Measurements from ENCODE around the gene CDCA3.

CDCA3 gene

GRCh38 chr12:6852651-6853354 lies 1.7 kb upstream of the CDCA3 start:
- DNase-seq: peak; percentile 87

GRCh38 chr12:6851921-6852650 lies 1.0 kb upstream of the CDCA3 start, which contains the start of gene USP5:
TSS of gene USP5 (plus strand) at chr12:6852150. CDS start at chr12:6852180, 30 bp downstream.
- peak; percentile 99 for DNase-seq

DNA sequence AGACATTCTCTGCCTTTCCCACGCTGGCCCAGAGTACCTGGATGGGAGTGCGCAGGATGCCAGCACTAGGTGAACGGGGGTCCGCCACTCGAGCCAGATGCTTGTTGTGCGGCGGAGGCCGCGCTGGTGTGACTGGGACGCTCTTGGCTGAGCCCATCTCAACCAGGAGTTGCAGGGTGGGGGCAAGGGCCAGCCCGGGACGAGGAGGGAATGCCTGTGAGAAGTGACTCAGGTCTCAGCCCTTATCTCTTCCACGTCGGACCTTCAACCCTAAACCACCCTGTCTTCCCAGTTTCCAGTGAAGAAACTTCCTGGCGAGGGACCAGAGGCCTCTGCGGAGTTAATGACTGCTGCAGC lies 312 bp downstream of the CDCA3 start:
- DNase-seq: no peak

GRCh38 chr12:6849976-6850560 lies 1.0 kb downstream of the CDCA3 start:
- no peak for DNase-seq

- no peak for DNase-seq
Measured at GRCh38 chr12:6849427-6849826, 1.7 kb downstream of the CDCA3 start.

DNA sequence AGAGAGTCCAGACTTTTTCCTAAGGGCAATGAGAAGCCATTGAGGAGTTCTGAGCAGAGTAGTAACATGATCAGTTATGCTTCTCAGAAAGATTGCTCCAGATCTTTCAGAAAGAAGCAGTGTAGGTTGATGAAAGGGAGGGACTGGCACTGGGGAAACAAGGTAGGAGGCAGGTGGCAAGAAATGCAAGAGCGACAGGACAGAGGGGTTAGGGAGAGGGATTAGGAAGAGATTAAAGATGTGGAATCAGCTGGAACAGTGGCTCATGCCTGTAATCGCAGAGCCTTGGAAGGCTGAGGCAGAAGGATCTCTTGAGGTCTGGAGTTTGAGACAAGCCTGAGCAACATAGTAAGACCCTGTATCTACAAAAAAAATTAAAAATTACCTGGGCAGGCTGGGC lies 3.4 kb downstream of the CDCA3 start:
- DNase-seq: no peak

DNA sequence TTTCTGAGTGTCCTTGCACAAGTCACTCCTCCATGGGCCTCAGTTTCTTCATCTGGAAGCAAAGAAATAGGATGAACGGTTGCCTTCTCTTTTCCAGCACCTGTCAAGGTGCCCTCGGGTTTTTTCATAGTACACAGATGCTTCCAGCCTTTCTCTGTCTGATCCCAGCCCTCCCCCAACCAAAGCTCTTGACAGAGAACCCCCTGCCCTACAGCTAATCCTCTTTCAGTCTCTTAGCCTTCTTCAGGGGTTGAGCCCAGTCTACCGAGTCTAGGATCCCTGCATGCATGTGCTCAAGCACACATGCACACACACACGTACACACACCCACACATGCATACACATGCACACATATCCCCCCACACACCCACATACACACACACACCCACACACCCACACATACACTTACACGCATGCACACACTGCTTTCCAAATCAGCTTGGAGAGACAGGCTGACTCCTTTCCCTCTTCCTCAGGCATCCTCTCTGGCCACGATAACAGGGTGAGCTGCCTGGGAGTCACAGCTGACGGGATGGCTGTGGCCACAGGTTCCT lies 4.7 kb downstream of the CDCA3 start:
- no peak for DNase-seq

GRCh38 chr12:6845395-6845794 lies 5.7 kb downstream of the CDCA3 start:
- no peak for DNase-seq

DNA sequence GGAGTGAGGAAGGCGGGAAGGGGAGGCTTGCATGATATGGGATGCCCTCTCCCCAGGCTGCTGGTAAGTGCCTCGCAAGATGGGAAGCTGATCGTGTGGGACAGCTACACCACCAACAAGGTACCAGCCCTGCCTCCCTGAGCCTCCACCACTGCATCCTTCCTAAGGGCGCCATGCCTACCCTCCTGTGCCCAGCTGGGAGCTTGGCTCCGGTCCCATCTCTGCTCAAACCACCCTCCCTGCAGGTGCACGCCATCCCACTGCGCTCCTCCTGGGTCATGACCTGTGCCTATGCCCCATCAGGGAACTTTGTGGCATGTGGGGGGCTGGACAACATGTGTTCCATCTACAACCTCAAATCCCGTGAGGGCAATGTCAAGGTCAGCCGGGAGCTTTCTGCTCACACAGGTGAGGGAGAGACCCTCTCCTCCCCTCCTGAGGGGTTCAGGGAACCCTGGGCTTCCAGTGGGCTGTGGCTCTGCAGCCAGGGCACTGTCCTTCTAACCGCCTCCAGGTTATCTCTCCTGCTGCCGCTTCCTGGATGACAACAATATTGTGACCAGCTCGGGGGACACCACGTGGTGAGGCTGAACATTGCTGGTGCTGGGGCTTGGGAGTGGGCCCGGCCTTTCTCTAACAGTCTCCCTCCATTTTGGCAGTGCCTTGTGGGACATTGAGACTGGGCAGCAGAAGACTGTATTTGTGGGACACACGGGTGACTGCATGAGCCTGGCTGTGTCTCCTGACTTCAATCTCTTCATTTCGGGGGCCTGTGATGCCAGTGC lies 7.8 kb downstream of the CDCA3 start:
- DNase-seq: no peak

DNA sequence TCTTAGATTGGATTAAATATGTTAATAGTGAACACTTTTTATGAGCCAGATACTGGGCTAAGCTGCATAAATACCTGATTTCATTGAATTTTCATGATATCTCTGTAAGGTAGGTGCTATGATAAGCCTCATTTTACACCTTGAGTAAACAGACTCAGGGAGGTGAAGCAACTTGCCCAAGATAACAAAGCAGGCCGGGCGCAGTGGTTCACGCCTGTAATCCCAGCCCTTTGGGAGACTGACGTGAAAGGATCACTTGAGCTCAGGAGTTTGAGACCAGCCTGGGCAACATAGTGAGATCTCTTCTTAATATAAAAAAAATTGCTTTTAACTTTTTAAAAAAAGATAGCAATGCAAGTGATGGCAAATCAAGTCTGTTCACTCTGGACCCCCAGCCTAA lies 9.0 kb downstream of the CDCA3 start:
- DNase-seq: no peak

GRCh38 chr12:6840761-6841515 lies 10.1 kb downstream of the CDCA3 start, which contains the start of gene GNB3:
TSS of gene GNB3 (plus strand) at chr12:6840925. CDS start at chr12:6841288, 363 bp downstream.
- DNase-seq: no peak

DNA sequence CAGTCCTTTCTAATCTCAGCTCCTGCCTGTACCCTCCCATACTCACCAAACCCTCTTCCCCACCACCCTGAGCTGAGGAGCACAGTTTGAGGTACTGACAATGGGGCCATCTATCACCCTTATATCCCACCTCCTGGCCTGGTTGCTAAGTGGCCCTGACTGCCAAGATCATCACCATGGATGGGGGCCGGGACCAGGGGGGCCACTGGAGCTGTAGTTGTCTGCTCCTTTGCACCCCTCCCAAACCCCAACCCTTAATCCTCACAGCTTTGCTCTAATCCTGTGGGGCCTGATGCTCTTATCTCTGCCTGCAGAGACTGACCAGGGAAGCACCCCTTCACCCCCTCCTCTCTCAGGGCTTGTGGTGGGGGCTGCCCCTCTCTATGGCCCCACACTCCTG lies 10.8 kb downstream of the CDCA3 start:
- DNase-seq: no peak

DNA sequence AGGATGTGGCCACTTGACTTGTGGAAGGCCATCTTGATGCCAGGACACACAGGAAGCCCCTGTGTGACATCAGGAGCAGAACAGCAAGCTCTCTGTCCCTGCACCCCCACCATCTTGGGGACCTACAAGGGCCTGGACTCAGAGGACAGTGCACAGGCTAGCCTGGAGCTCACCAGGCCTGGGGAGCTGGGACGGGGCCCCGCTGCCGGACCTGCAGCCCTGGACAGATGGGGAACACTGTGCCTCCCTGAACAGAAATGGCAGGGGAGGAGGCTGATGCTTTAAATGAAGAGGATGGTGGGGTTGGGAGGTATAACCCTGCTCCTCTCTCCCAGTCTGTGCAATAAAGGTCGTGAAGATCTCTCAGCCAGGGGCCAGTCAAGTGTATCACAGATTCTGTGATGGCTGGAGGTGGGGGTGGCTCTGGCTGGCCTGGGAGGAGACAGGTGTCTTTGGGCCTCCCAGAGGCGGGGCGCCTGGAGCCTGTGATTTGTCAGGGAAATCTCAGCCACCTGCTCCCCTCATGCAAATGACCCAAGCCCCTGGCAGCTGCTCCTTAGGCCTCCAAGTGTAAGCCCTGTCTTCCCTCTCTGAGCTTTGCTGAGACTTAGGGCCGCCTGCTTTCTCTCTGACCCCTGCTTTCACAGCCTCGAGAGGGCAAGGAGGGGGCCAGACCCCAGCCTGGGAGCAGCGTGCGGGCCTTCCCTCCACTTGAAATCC lies 11.4 kb downstream of the CDCA3 start:
- no peak for DNase-seq

GRCh38 chr12:6838854-6839253 lies 12.2 kb downstream of the CDCA3 start:
- DNase-seq: no peak

DNA sequence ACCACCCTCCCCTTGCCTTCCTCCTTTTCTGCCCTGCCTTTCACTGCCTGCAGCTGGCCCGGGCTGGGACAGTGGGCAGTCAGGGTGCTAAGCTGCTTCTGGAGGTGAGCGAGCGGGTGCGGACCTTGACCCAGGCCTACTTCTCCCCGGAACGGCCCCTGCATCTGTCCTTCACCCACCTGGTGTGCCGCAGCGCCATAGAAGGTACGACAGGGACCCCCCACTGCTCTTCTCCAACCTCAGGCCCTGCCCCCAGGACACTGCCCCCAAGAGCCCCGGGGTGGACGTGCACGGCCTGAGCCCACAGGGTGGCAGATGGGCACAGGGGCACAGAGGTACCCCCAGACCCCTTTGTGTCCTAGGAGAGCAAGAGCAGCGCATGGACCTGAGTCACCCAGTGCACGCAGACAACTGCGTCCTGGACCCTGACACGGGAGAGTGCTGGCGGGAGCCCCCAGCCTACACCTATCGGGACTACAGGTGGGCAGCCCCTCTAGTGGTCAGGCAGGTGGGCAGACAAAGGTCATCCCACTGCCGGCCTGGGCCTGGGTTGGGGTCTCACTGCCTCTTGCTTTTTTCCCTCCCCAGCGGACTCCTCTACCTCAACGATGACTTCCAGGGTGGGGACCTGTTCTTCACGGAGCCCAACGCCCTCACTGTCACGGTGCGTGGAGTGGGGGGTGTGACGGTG lies 13.6 kb downstream of the CDCA3 start:
- no peak for DNase-seq

DNA sequence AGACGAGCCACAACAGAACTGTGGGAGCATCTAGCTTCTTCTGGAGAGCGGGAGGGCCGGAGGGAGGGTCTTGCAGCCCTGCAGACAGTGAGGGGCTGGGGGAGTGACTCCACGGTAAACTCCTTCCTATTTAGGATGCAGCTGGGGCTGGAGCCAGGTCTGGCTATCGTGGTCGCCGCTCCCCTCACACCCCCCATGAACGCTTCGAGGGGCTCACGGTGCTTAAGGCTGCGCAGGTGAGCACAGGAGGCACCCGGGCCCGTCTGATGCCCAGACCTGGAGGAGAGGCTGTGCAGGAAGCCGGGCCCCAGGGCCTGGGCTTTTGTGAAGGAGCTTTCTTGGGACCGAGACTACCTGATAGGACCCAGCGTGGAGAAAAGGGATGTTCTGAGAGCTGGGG lies 14.2 kb downstream of the CDCA3 start:
- no peak for DNase-seq

DNA sequence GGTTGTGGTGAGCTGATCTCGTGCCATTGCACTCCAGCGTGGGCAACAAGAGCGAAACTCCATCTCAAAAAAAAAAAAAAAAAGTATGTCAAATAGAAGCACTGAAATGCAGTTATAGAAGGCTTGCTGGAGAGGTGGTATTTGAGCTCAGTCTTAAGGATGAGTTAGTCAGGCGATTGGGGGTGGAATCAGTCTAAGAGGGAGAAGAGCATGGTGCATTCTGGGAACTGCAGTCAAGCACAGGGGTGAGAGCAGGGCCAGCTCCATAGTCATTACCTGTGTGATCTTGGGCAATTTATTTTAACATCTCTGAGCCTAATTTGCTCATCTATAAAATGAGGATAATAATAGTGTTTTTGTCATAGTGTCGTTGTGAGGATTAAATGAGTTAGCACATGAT lies 16.2 kb downstream of the CDCA3 start:
- DNase-seq: no peak

GRCh38 chr12:6834254-6834653 lies 16.8 kb downstream of the CDCA3 start:
- DNase-seq: no peak

- DNase-seq: no peak
Measured at GRCh38 chr12:6833189-6833890, 17.7 kb downstream of the CDCA3 start.

DNA sequence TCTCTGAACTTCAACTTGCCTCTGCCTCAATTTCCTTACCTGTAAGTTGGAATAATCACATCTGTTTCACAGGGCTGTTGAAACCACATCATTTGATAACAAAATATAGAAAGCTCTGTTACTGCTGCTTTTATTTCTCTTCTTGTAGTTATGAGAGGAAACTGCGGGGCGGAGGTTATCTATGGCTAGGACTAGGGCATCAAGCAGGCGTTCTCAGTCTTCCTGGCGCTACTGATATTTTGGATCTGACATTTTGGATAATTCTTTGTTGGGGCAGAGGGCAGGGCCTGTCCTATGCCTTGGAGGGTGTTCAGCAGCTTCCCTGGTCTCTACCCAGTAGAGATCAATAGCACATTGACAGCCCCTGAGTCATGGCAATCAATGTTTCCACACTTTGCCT lies 19.0 kb downstream of the CDCA3 start:
- no peak for DNase-seq

All from stimulated activated CD4-positive, alpha-beta T cell treated with anti-CD3 and anti-CD28 coated beads, Interleukin-15, amount 100 ng/mL, for 24 hours (primary cell).